Stimulated activated CD4-positive, alpha-beta T cell treated with anti-CD3 and anti-CD28 coated beads, Interleukin-15, amount 100 ng/mL, for 1 hour (primary cell): Measurements from ENCODE around the gene FNDC5.
"Not testable (repeated sequence)": the region's sequence is repeated elsewhere in the genome, so short reads cannot be mapped to it uniquely, and the experiment has no call there.

ENCODE experiments used
- DNase-seq, 2 donors: peaks; one replicate each; pipeline ENCODE4 v3.0.0-alpha.2; 2020; ENCODE audit warnings: low read depth in 1 of 2, low spot score in 1 of 2

FNDC5 gene

GRCh38 chr1:32870615-32871363, at the start of gene FNDC5:
TSS of gene FNDC5 (minus strand) at chr1:32870912.
- no peak for DNase-seq

- no peak for DNase-seq
These were observed 49.4 kb upstream of the FNDC5 start for GRCh38 chr1:32919811-32920733.

DNA sequence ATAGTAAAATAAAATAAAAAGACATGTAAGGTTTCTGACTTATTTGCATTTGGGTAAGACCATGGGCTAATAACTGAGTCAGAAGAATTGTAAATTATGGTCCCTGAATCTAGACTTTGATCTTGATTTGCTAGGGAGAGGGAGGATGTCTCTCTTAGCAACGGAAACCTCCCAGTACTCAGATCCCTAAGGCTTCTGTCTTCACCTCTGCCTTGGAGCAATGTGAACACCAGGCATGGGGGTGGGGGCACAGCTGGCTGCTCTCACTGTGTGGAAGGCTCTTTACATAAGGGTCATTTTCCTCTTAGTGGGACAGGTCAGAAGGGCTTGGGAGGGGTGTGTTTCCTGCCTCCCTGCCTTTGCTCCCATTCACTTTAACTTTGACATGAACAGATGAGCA, 47.5 kb upstream of the FNDC5 start:
- DNase-seq, result no peak

- no peak for DNase-seq
These were observed 46.8 kb upstream of the FNDC5 start for GRCh38 chr1:32917521-32917920.

DNA sequence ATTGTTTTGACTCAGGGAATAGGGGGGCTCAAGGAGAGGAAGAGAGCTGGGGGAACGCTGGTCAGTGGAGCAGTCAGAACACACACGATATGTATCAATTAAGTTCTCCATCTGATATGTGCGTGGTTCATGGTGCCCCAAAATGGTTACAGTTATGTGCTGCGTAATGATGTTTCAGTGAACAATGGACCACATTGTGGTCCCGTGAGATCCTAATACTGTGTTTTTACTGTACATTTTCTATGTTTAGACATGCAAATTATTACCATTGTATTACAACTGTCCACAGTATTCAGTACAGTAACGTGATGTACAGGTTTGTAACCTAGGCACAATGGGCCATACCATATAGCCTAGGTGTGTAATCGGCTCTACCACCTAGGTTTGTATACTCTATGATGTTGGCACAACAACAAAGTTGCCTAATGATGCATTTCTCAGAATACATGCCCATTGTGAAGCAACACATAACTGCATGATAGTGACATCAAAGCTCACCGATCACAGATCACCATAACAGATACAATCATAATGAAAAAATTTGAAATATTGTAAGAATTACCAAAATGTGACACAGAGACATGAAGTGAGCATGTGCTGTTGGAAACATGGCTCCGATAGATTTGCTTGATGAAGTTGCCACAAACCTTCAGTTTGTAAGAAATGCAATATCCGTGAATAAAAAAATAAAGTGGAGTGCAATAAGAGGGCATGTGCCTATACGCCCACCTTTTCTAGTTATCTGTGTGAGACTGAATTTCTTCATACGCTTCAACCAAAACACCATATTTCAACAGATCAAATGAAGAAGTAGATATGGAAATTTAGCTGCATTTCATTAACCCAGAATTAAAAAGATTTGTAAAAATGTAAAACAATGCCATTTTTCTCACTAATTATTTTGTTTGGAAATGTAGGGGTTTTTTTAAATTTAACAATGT, 45.3 kb upstream of the FNDC5 start:
- no peak for DNase-seq

DNA sequence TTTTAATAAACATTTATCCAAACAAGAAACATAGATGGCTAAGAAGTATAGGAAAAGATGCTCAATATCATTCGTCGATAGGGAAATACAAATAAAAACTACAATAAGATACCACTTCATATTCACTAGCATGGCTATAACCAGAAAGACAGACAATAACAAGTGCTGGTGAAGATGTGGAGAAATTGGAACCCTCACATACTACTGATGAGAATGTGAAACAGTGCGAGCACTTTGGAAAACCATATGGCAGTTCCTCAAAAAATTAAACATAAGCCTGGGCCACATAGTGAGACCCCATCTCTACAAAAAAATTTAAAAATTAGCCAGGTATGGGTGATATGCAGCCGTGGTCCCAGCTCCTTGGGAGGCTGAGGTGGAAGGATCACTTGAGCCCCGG, 39.6 kb upstream of the FNDC5 start:
- no peak for DNase-seq

GRCh38 chr1:32907435-32907834, 36.7 kb upstream of the FNDC5 start:
- DNase-seq, result no peak

GRCh38 chr1:32906654-32907053, 35.9 kb upstream of the FNDC5 start:
- no peak for DNase-seq

GRCh38 chr1:32905588-32905987, 34.9 kb upstream of the FNDC5 start:
- DNase-seq, result not testable (repeated sequence)

DNA sequence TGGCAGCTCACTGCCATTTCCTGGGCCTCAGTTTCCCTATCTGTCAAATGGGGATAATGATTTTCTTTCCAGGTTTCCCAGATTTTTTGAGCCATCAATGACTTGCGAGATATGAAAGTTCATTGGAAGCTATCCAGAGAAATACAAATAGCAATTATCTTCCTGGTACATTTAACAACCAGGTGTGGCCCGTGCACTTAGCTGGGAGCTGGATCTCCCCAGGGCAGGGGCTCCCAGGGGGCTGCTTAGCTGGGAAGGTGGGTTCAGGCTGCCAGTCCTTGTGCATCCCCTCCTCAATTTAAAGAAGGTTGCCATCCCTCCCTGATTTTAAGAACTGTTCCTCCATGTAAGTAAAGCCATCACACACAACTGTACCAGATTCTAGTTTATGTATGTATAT, 34.1 kb upstream of the FNDC5 start:
- no peak for DNase-seq

DNA sequence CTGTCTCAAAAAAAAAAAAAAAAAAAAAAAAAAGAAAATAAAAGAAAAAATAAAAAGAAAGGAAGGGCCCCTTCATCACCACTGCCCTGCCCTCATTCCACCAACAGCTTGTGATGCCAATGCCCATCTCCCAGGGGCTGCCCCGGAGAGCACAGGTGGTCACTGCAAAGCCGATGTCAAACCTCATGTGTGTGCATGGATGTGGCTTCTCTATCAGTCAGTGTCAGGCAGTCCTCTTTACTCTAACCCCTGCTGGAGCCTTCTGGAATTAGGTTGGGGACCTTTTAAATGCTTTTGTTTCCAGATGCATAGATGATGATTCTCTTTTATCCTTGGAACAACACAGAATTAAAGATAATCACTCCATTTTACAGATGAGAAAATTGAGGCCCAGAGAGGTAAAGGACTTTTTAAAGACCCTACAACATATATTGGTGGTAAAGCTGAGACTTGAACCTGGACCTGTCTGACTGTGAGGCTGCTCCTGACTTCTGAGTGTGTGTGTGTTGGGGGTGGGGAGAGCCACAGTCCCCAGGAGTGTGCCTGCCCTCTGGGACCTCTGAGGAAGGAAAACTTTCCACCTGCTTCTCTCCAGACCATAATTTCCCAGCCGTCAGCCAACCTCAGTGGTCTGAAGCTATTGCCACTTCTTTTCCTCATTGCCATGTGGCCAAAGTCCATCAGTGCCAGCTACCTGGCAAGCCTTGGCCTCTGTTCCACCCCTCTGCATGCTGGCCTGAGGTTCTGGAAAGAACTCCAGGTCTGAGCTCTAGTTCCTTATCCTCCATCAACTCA, 33.5 kb upstream of the FNDC5 start:
- no peak for DNase-seq

DNA sequence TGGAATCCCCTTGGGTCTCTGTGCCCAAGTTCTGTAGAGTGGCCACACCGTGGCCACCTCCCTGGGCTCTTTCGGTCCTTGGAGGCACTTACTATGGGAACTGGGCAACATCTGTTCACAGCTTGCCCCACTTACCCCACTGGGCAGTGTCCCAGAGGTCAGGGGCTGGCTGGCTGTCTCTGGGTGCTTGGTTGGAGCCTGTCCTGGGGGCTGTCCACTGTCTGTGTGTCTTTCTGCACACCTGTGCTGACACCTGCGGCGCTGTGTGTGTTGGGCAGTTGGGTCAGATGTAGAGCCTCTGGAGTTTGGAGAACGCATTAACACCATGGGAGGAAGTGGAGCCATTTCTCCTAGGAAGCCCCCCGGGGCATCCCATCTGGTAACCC, 31.8 kb upstream of the FNDC5 start:
- DNase-seq, result no peak

GRCh38 chr1:32901823-32902534, 31.3 kb upstream of the FNDC5 start:
- no peak for DNase-seq

GRCh38 chr1:32900956-32901822, 30.5 kb upstream of the FNDC5 start, which contains the start of gene TMEM54:
TSS of gene TMEM54 (minus strand) at chr1:32901389. CDS start at chr1:32901238, 151 bp downstream.
- no peak for DNase-seq

DNA sequence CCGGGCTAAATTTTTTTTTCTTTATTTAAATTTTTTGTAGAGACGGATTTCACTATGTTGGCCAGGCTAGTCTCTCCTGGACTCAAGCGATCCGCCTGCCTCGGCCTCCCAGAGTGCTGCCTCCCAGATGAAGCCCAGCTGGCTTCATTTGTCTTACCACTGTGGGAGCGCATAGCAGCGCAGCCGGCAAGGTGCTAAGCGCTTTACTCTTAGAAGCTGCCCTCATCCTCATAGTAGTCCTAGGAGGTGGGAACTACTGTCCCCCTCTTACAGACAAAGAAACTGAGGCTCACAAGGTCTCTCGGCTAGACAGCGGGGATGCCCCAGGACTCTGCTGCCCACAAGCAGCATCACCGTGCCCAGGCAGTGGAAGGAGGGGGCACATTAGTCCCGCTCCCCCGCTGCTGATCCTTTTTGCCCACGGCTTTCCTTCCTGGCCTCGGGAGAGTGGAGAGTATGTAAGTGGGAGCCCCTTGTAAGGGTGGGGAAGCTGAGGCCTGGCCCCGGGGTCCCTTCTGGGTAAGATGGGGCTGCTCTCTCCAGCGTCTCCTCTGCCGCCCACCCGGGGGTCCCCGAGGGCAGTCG, 29.8 kb upstream of the FNDC5 start:
- no peak for DNase-seq

DNA sequence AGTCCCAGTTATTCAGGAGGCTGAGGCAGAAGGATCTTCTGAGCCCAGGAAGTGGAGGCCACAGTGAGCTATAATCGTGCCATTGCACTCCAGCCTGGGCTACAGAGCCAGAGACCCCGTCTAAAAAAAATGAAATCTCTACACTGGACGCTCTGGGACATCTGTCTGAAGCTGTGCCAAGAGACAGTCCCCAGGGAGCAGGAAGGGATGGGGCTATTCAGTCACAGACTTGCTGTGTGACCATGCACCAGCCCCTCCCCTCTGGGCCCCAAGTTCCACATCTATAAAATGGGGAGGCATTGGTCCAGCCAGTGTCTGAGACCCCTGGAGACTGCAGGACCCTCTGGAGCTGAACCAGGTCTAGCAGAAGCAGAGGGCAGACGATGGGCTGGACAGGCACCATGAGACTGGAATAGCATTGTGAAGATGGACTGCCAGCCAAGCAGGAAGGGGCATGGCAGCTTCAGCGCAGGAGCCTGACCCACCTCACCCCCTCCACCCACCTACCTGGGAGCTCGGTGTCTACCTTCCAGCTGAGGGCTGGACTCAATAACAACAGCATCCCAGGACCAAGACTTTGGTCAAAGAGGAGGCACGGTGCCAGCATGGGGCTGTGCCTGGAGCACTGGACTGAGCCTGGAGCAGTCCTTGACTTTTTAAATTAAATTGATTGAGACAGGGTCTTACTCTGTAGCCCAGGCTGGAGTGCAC, 29.0 kb upstream of the FNDC5 start:
- DNase-seq, result no peak

- no peak for DNase-seq
These were observed 28.2 kb upstream of the FNDC5 start for GRCh38 chr1:32898958-32899357.

DNA sequence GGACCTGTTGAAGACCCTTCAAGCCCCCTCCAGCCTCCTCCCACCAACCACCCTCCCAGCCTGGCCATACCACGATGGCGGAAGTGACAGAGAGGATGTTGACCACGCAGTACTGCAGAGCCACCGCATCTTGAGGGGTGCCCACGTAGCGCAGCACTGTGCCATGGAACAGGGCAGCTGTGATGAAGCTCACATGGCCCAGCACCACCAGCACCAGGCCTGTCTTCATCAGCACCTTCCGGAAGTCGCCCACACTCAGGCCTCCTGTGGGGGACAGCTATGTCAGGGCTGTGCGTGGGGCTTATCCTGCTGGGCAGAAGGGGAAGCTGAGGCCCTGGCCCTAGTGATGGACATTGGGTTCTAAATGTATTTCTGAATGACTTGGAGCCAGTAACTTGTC, 27.3 kb upstream of the FNDC5 start:
- no peak for DNase-seq
